ENCODE measurements around the gene GDF15. TPM values are rescaled to one million over a fixed set of nuclear protein-coding genes. Genes with fewer than 3 reads are reported as not detected.

The GDF15 gene
- total and polyA plus RNA-seq, 2 experiments from 2014 or later = 12.6 to 19.8 TPM

GRCh38 chr19:18427080-18427742, 41.3 kb downstream of the GDF15 start:
- no peak for DNase-seq (ENCODE audit: low spot score)
- Histone ChIP-seq H3F3A (replicated peaks; ENCODE audit: low read depth) (peaks cover 3% of the 10 kb centered on the region; the same call in 1 of the 2 replicates), H3K27ac (ENCODE audit: low read depth) (no peak overlapping the region)

GRCh38 chr19:18427743-18428113, 41.8 kb downstream of the GDF15 start:
- Histone ChIP-seq H3K4me2 (no peak overlapping the region), H3K4me1 (ENCODE audit: insufficient read depth) (peaks cover 39% of the 10 kb centered on the region; the same call in 1 of the 2 replicates), H3K9me2 (ENCODE audit: insufficient read depth) (no peaks in the 10 kb centered on the region), H3F3A (replicated peaks; ENCODE audit: low read depth) (peaks cover 3% of the 10 kb centered on the region; the same call in 1 of the 2 replicates), H3K79me2 (replicated peaks; ENCODE audit: insufficient read depth) (no peaks in the 10 kb centered on the region), H3K4me3 (no peak overlapping the region), H4K20me1 (replicated peaks; ENCODE audit: insufficient read depth) (peaks cover 6% of the 10 kb centered on the region; the same call in 1 of the 2 replicates), H3K27me3 (ENCODE audit: insufficient read depth) (no peaks in the 10 kb centered on the region), H2AFZ (no peak overlapping the region), H3K36me3 (ENCODE audit: insufficient read depth) (no peaks in the 10 kb centered on the region), H3K27ac (ENCODE audit: low read depth) (no peak overlapping the region)
- ATAC-seq = no peak
- peaks cover 12% of the 10 kb centered on the region for H3K27me3 Mint-ChIP-seq (ENCODE audit: insufficient read depth, low read depth, poor library complexity)
- H3K36me3 Mint-ChIP-seq (ENCODE audit: low read depth) = no peaks in the 10 kb centered on the region
- DNase-seq (ENCODE audit: low spot score) = no peak
- H3K27ac Mint-ChIP-seq = no peak overlapping the region
- H3K9me3 Mint-ChIP-seq = no peaks in the 10 kb centered on the region
- no peak overlapping the region for H3K4me3 Mint-ChIP-seq
- H3K4me1 Mint-ChIP-seq = peaks cover 30% of the 10 kb centered on the region
- TF ChIP-seq EZH2phosphoT487 (IDR thresholded peaks at IDR 0.05; ENCODE audit: unreplicated experiment) = no peak
- no peak for TF ChIP-seq REST (IDR thresholded peaks at IDR 0.05; ENCODE audit: unreplicated experiment)
- TF ChIP-seq EZH2 (IDR thresholded peaks at IDR 0.05; ENCODE audit: low read depth, unreplicated experiment) = no peak
- TF ChIP-seq ETS1 (IDR thresholded peaks at IDR 0.05) = no peak
- TF ChIP-seq JUNB (IDR thresholded peaks at IDR 0.05; ENCODE audit: unreplicated experiment) = no peak

More at GRCh38 chr19:18427080-18427742, 41.3 kb downstream of the GDF15 start:
- Mint-ChIP-seq H3K4me1 (peaks cover 29% of the 10 kb centered on the region), H3K36me3 (ENCODE audit: low read depth) (no peaks in the 10 kb centered on the region), H3K9me3 (no peaks in the 10 kb centered on the region), H3K4me3 (no peak overlapping the region), H3K27ac (no peak overlapping the region), H3K27me3 (ENCODE audit: insufficient read depth, low read depth, poor library complexity) (peaks cover 12% of the 10 kb centered on the region)
- Histone ChIP-seq H3K27me3 (ENCODE audit: insufficient read depth) (no peaks in the 10 kb centered on the region), H2AFZ (no peak overlapping the region), H3K4me3 (no peak overlapping the region), H4K20me1 (replicated peaks; ENCODE audit: insufficient read depth) (peaks cover 6% of the 10 kb centered on the region; the same call in 1 of the 2 replicates), H3K9me2 (ENCODE audit: insufficient read depth) (no peaks in the 10 kb centered on the region), H3K4me1 (ENCODE audit: insufficient read depth) (peaks cover 36% of the 10 kb centered on the region; the same call in 1 of the 2 replicates), H3K36me3 (ENCODE audit: insufficient read depth) (no peaks in the 10 kb centered on the region), H3K79me2 (replicated peaks; ENCODE audit: insufficient read depth) (no peaks in the 10 kb centered on the region), H3K4me2 (no peak overlapping the region)
- ATAC-seq = no peak
- TF ChIP-seq ETS1 (IDR thresholded peaks at IDR 0.05) (no peak), CTCF (conservative IDR thresholded peaks at IDR 0.05; ENCODE audit: low read depth in 2 of 2) (no peak), POLR2AphosphoS5 (IDR thresholded peaks at IDR 0.05; ENCODE audit: low read depth) (no peak), ZNF331 (CRISPR knock-in tag; IDR thresholded peaks at IDR 0.05; ENCODE audit: low read depth) (no peak), STAT1 (IDR thresholded peaks at IDR 0.05; ENCODE audit: unreplicated experiment) (no peak), JUNB (IDR thresholded peaks at IDR 0.05; ENCODE audit: unreplicated experiment) (no peak)

Data from GM23338 (cell line).